Measurements from ENCODE around the gene FAIM2. TPM values are rescaled to one million over a fixed set of nuclear protein-coding genes. Genes with fewer than 3 reads are reported as not detected.

Gene FAIM2
- total and polyA plus RNA-seq, 2 experiments from 2014 or later, result 0.86 to 4.6 TPM

DNA sequence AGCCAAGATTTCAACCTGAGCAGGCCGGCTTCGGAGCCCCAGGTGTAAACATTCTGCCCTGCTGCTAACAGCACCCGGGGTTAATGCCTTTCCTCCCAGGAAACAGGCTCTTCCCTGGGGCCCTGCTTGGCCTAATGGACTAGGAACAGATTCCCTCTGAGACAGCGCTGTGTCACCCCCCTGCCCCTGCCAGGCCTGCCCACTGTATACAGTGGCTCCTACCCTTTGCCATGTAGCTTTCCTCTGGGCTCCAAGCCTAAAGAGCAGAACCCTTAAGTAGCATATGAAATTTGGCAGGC lies 32.5 kb downstream of the FAIM2 start:
- H3K4me1 ChIP-seq (ENCODE audit: insufficient read depth), result peaks cover 7% of the 10 kb centered on the region; the same call in 1 of the 2 replicates
- no peak overlapping the region for H3K4me2 ChIP-seq (ENCODE audit: unreplicated experiment)
- no peak overlapping the region for H3K27ac ChIP-seq
- H3K79me2 ChIP-seq (ENCODE audit: insufficient read depth), result no peaks in the 10 kb centered on the region
- no peaks in the 10 kb centered on the region for H4K20me1 ChIP-seq (ENCODE audit: insufficient read depth)
- H2AFZ ChIP-seq, result no peak overlapping the region
- no peaks in the 10 kb centered on the region for H3K9me3 ChIP-seq (ENCODE audit: low read depth)
- H3K9me2 ChIP-seq (ENCODE audit: insufficient read depth), result no peaks in the 10 kb centered on the region
- no peak for TF ChIP-seq EZH2 (IDR thresholded peaks at IDR 0.05; ENCODE audit: insufficient read depth, poor library complexity, severe bottlenecking)
- TF ChIP-seq EZH2phosphoT487 (IDR thresholded peaks at IDR 0.05; ENCODE audit: insufficient read depth, low read depth), result no peak
- H3K27me3 ChIP-seq (replicated peaks; ENCODE audit: insufficient read depth), result no peaks in the 10 kb centered on the region
- 92 to 97% methylated on average over 4 of the region's 4 CpGs for WGBS, 2 experiments (ENCODE audit: low coverage in 1 of 2, low lambda C conversion rate in 2 of 2, missing lambda C conversion rate in 2 of 2)
- no peak overlapping the region for H3K4me3 ChIP-seq
- in situ Hi-C loops (cut with MboI), result loop anchor here (25.0 kb wide), 1 partner anchor 191 kb away; the partner anchor contains the start of gene ASIC1
- no peaks in the 10 kb centered on the region for H3K36me3 ChIP-seq (ENCODE audit: low read depth)
- no peaks in the 10 kb centered on the region; the same call in none of the 2 replicates for H3F3A ChIP-seq (ENCODE audit: insufficient read depth)
- no peak for DNase-seq
- no peak overlapping the region for H3K9ac ChIP-seq

DNA sequence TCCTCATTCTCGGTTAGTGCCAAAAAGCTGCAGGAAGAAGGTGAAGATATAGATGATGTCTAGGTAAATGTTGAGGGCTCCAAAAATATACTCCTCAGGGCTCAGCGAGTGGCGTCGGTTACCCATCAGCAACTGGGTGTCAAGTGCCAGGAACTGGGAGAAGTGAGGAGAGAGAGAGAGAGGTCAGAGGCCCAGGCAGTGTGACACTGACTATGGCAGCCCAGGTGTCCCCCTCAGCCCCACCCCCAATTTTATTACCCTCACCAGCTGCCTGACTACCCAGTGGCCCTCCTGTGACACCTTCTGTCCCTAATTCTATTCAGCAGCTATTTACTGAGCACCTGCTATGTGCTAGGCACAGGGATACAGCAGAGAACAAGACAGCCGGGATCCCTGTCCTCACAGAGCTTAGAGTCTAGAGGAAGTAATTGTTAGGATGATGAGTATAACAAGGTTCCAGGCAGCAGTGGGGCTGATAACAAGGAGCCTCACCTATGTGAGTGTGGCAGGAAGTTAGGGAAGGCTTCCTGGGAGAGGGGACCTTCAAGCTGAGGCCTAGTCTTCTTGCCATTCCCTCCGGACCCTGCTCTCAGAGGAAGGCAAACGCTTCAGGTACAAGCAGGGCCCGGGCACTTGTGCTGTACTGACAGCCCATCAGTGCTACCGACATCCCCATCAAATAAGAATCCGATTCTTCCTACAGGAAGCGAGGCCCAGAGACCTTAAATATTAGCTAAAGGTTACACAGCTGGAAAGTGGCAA lies 33.0 kb downstream of the FAIM2 start:
- no peak overlapping the region for H3K4me3 ChIP-seq
- no peaks in the 10 kb centered on the region for H3K9me3 ChIP-seq (ENCODE audit: low read depth)
- no peaks in the 10 kb centered on the region for H3K9me2 ChIP-seq (ENCODE audit: insufficient read depth)
- no peaks in the 10 kb centered on the region for H3K79me2 ChIP-seq (ENCODE audit: insufficient read depth)
- H3K27me3 ChIP-seq (replicated peaks; ENCODE audit: insufficient read depth), result no peaks in the 10 kb centered on the region
- H3K36me3 ChIP-seq (ENCODE audit: low read depth), result no peaks in the 10 kb centered on the region
- DNase-seq, result no peak
- no peak for TF ChIP-seq EZH2 (IDR thresholded peaks at IDR 0.05; ENCODE audit: insufficient read depth, poor library complexity, severe bottlenecking)
- TF ChIP-seq EZH2phosphoT487 (IDR thresholded peaks at IDR 0.05; ENCODE audit: insufficient read depth, low read depth), result no peak
- no peak overlapping the region for H3K27ac ChIP-seq
- WGBS, 2 experiments (ENCODE audit: low coverage in 1 of 2, low lambda C conversion rate in 2 of 2, missing lambda C conversion rate in 2 of 2), result 92 to 95% methylated on average over 11 of the region's 11 CpGs
- peaks cover 7% of the 10 kb centered on the region; the same call in 1 of the 2 replicates for H3K4me1 ChIP-seq (ENCODE audit: insufficient read depth)
- no peak overlapping the region for H2AFZ ChIP-seq
- H3K4me2 ChIP-seq (ENCODE audit: unreplicated experiment), result no peak overlapping the region
- no peaks in the 10 kb centered on the region for H4K20me1 ChIP-seq (ENCODE audit: insufficient read depth)
- no peak overlapping the region for H3K9ac ChIP-seq
- in situ Hi-C loops (cut with MboI), result loop anchor here (25.0 kb wide), 1 partner anchor 192 kb away; the partner anchor contains the start of gene ASIC1
- no peaks in the 10 kb centered on the region; the same call in none of the 2 replicates for H3F3A ChIP-seq (ENCODE audit: insufficient read depth)

DNA sequence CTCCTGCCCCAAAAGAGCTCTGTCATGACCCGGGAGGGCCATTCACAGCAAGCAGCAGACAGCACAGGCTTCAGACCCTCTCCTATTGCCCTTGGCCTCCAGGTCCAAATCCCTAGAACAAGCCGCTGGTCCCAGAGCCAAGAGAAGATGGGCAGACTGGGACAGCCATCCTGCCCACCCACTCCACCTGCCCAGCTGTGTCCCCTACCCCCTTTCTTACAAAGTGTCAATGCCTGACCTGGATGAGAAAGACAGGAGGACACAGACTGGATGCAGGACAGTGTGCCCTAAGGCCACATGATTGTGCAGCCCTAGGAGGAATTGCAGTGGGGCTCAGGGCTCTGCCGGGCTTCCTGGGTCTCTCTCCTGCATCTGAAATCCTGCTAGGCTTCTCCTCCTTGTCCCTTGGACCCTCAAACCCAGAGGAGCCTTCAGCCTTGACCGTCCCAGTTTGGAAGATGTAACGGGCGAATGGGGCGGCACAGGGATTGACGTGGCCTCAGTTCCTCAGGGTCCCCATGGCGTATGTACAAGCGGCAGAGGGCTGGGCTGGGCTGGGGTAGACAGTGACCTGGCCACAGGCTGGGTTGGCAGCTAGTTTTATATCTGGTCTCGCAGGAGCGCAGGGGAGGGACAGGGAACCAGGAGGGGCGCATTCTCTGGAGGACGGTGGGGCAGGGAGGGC lies 33.7 kb downstream of the FAIM2 start:
- 95 to 97% methylated on average over 14 of the region's 14 CpGs for WGBS, 2 experiments (ENCODE audit: low coverage in 1 of 2, low lambda C conversion rate in 2 of 2, missing lambda C conversion rate in 2 of 2)
- Histone ChIP-seq H3K27ac (no peak overlapping the region), H2AFZ (no peak overlapping the region), H3K4me3 (no peak overlapping the region), H3K9me2 (ENCODE audit: insufficient read depth) (no peaks in the 10 kb centered on the region), H3K36me3 (ENCODE audit: low read depth) (no peaks in the 10 kb centered on the region), H3K4me1 (ENCODE audit: insufficient read depth) (peaks cover 7% of the 10 kb centered on the region; the same call in 1 of the 2 replicates), H3K27me3 (replicated peaks; ENCODE audit: insufficient read depth) (0 out of 2 replicates have a peak, but pooled peaks cover 3% of the 10 kb centered on the region), H3K9me3 (ENCODE audit: low read depth) (no peaks in the 10 kb centered on the region), H3K79me2 (ENCODE audit: insufficient read depth) (no peaks in the 10 kb centered on the region), H3K4me2 (ENCODE audit: unreplicated experiment) (no peak overlapping the region), H4K20me1 (ENCODE audit: insufficient read depth) (no peaks in the 10 kb centered on the region), H3K9ac (no peak overlapping the region), H3F3A (ENCODE audit: insufficient read depth) (no peaks in the 10 kb centered on the region; the same call in none of the 2 replicates)
- DNase-seq, result no peak
- TF ChIP-seq EZH2phosphoT487 (IDR thresholded peaks at IDR 0.05; ENCODE audit: insufficient read depth, low read depth) (no peak), EZH2 (IDR thresholded peaks at IDR 0.05; ENCODE audit: insufficient read depth, poor library complexity, severe bottlenecking) (no peak)
- in situ Hi-C loops (cut with MboI), result loop anchor here (25.0 kb wide), 1 partner anchor 192 kb away; the partner anchor contains the start of gene ASIC1

DNA sequence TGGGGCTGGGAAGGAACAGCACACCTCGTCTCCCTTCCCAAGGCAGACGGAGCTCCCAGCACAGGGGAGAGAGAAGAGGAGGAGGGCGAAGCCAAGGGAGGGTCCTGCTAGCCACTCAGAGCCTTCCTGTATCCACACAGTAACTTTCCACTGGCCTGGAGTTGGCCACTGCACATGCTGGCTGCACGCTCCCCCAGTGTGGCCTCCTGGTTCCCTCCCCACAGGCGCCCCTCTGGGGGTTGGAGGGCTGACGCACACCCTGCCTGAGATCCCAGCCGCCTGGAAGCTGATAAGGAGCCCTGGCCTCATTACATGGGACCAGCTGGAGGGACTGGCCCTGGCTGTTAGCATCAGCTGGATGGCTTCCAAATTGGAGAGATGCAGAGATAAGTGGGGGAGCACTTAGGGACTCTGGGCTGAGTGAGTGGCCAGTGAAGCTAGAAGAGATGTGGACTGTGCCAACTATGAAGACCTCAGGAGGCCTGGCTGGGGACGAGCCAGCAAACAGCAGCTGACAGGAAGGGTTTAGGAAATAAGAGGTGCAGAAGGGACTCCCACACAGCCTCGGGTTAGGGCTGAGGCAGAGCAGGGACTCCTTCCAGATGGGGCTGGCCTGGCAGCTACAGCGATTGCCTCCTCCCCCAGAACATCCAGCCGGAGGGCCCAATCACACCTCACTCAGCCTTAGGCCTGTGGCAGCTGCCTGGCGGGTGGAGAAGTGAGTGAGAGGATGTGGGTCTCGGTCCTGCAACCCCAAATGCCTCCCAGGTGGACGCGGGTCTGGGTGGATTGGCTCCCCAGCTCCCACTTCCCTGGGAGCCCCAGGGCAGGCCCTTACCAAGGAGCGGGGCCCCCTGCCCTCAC lies 34.5 kb downstream of the FAIM2 start:
- Histone ChIP-seq H3K4me2 (ENCODE audit: unreplicated experiment) (no peak overlapping the region), H3K9me3 (ENCODE audit: low read depth) (no peaks in the 10 kb centered on the region), H3K4me3 (no peak overlapping the region), H4K20me1 (ENCODE audit: insufficient read depth) (no peaks in the 10 kb centered on the region), H3K9me2 (ENCODE audit: insufficient read depth) (no peaks in the 10 kb centered on the region), H3K36me3 (ENCODE audit: low read depth) (no peaks in the 10 kb centered on the region), H3K27me3 (replicated peaks; ENCODE audit: insufficient read depth) (0 out of 2 replicates have a peak, but pooled peaks cover 5% of the 10 kb centered on the region), H2AFZ (no peak overlapping the region), H3K9ac (no peak overlapping the region), H3K27ac (no peak overlapping the region), H3K4me1 (ENCODE audit: insufficient read depth) (peaks cover 7% of the 10 kb centered on the region; the same call in 1 of the 2 replicates), H3K79me2 (ENCODE audit: insufficient read depth) (no peaks in the 10 kb centered on the region), H3F3A (ENCODE audit: insufficient read depth) (no peaks in the 10 kb centered on the region; the same call in none of the 2 replicates)
- in situ Hi-C loops (cut with MboI), result loop anchor here (25.0 kb wide), 1 partner anchor 193 kb away; the partner anchor contains the start of gene ASIC1
- DNase-seq, result peak; percentile 69
- 59 to 62% methylated on average over 15 to 16 of the region's 16 CpGs for WGBS, 2 experiments (ENCODE audit: low coverage in 1 of 2, low lambda C conversion rate in 2 of 2, missing lambda C conversion rate in 2 of 2)
- TF ChIP-seq EZH2 (IDR thresholded peaks at IDR 0.05; ENCODE audit: insufficient read depth, poor library complexity, severe bottlenecking) (no peak), EZH2phosphoT487 (IDR thresholded peaks at IDR 0.05; ENCODE audit: insufficient read depth, low read depth) (no peak)

Measured in GM23248 (cell line).